Astrocyte of the spinal cord (primary cell): ENCODE results near the gene AKT2.

Experiments used
- DNase-seq: peaks from one replicate; pipeline ENCODE4 v3.0.0; 2011; ENCODE audit warnings: low read depth, low spot score
- H3K4me3 ChIP-seq: 2 replicates; pipeline ENCODE4 v1.5.1; 2011; ENCODE audit warnings: low read depth, mild to moderate bottlenecking, low read length, moderate library complexity
- CTCF ChIP-seq: IDR thresholded peaks from 2 replicates; pipeline ENCODE4 v1.5.1; 2012; ENCODE audit warnings: low read depth, mild to moderate bottlenecking, low read length, inconsistent platforms
- in situ Hi-C: cut with HindIII; loops from 2 replicates; pipeline ENCODE4 v1.10.0; 2017; ENCODE audit warnings: low sequenced_read_pairs

The AKT2 gene

GRCh38 chr19:40322271-40322610 is 37.1 kb upstream of the AKT2 start:
- TF ChIP-seq CTCF = no peak
- DNase-seq = no peak
- in situ Hi-C loops = no loop called here
- no peak overlapping the region for H3K4me3 ChIP-seq

- in situ Hi-C loops = no loop called here
- DNase-seq = no peak
- TF ChIP-seq CTCF = no peak
- no peak overlapping the region for H3K4me3 ChIP-seq
Measured at GRCh38 chr19:40321566-40322270, 36.6 kb upstream of the AKT2 start.

GRCh38 chr19:40321076-40321475 is 35.9 kb upstream of the AKT2 start:
- no peak overlapping the region for H3K4me3 ChIP-seq
- DNase-seq = no peak
- in situ Hi-C loops = no loop called here
- no peak for TF ChIP-seq CTCF

GRCh38 chr19:40320558-40320935 is 35.4 kb upstream of the AKT2 start:
- in situ Hi-C loops = no loop called here
- TF ChIP-seq CTCF = no peak
- no peak overlapping the region for H3K4me3 ChIP-seq
- DNase-seq = no peak

GRCh38 chr19:40317338-40317737 is 32.2 kb upstream of the AKT2 start:
- no peak for TF ChIP-seq CTCF
- no peak for DNase-seq
- in situ Hi-C loops = no loop called here
- H3K4me3 ChIP-seq = no peak overlapping the region

- TF ChIP-seq CTCF = no peak
- in situ Hi-C loops = no loop called here
- no peak for DNase-seq
- H3K4me3 ChIP-seq = no peak overlapping the region
Measured at GRCh38 chr19:40315812-40316470, 30.8 kb upstream of the AKT2 start.
